PC-3 (cell line): ENCODE data around the gene MRPS34. TPM values are rescaled to one million over a fixed set of nuclear protein-coding genes. Genes with fewer than 3 reads are reported as not detected.

Source experiments
- ATAC-seq: fragments of 200-7000 bp; cut with Tn5 transposase; 2 replicates; pipeline ENCODE4 v1.9.1; 2020; ENCODE audit warnings: mild to moderate bottlenecking, moderate library complexity
- BruUV-seq: library from RNA; stranded (reverse); fragments of 400-500 nt; replicated peaks from 2 replicates; lab custom pipeline; 2021; lab: Mats Ljungman, UMichigan
- CTCF ChIA-PET: fragments of 300-600 bp; sonication (Branson Sonifier 250); formaldehyde crosslinking; loops from one replicate; lab custom pipeline; 2022; ENCODE audit warnings: antibody characterized with exemption; lab: Charles Lee
- POLR2A ChIA-PET: fragments of 300-600 bp; sonication (Branson Sonifier 250); formaldehyde crosslinking; loops from one replicate; lab custom pipeline; 2022; ENCODE audit warnings: antibody characterized with exemption; ENCODE audit not compliant: unreplicated experiment; lab: Charles Lee
- DNase-seq: peaks from one replicate; pipeline ENCODE4 v3.0.0-alpha.2; 2015
- H2AFZ ChIP-seq: fragments of 300-600 bp; sonication (generic); 2 replicates; pipeline ENCODE4 v1.6.0; 2016; ENCODE audit warnings: antibody characterized with exemption, low read length
- H3F3A ChIP-seq: fragments of 300-600 bp; sonication (generic); one replicate; pipeline ENCODE4 v1.6.0; 2017; ENCODE audit warnings: antibody characterized with exemption, low read length, control low read depth, mild to moderate bottlenecking; ENCODE audit not compliant: unreplicated experiment
- H3K27ac ChIP-seq: fragments of 300-600 bp; sonication (generic); 2 replicates; pipeline ENCODE4 v1.5.1; 2016; ENCODE audit warnings: mild to moderate bottlenecking, low read length
- H3K27me3 ChIP-seq: fragments of 300-600 bp; sonication (generic); 2 replicates; pipeline ENCODE4 v1.6.1; 2016; ENCODE audit warnings: low read length, mixed read lengths
- H3K36me3 ChIP-seq: fragments of 300-600 bp; sonication (generic); 2 replicates; pipeline ENCODE4 v1.6.1; 2016; ENCODE audit warnings: low read depth, mixed run types, low read length, mixed read lengths
- H3K4me1 ChIP-seq: fragments of 300-600 bp; sonication (generic); 2 replicates; pipeline ENCODE4 v1.5.1; 2016; ENCODE audit warnings: low read length; ENCODE audit not compliant: insufficient read depth
- H3K4me2 ChIP-seq: fragments of 300-600 bp; sonication (generic); 2 replicates; pipeline ENCODE4 v1.6.0; 2016; ENCODE audit warnings: low read length
- H3K4me3 ChIP-seq: fragments of 300-600 bp; sonication (generic); 2 replicates; pipeline ENCODE4 v1.5.1; 2016; ENCODE audit warnings: mild to moderate bottlenecking, low read length, mixed read lengths
- H3K79me2 ChIP-seq: fragments of 300-600 bp; sonication (generic); 2 replicates; pipeline ENCODE4 v1.6.1; 2017; ENCODE audit warnings: low read length, mixed read lengths
- H3K9ac ChIP-seq: fragments of 300-600 bp; sonication (generic); 2 replicates; pipeline ENCODE4 v1.6.0; 2016; ENCODE audit warnings: mild to moderate bottlenecking, low read length
- H3K9me2 ChIP-seq: fragments of 300-600 bp; sonication (generic); replicated peaks from 2 replicates; pipeline ENCODE4 v1.6.1; 2016; ENCODE audit warnings: mixed run types, low read length, mixed read lengths
- H3K9me3 ChIP-seq: fragments of 300-600 bp; sonication (generic); 2 replicates; pipeline ENCODE4 v1.6.1; 2016; ENCODE audit warnings: low read length, mixed read lengths
- H4K20me1 ChIP-seq: fragments of 300-600 bp; sonication (generic); 2 replicates; pipeline ENCODE4 v1.6.1; 2016; ENCODE audit warnings: low read length, mixed read lengths
- CTCF ChIP-seq: fragments of 300-600 bp; sonication (generic); conservative IDR thresholded peaks from 2 replicates; pipeline ENCODE4 v1.5.1; 2017; ENCODE audit warnings: antibody characterized with exemption, low read depth, mild to moderate bottlenecking, low read length
- EZH2 ChIP-seq: fragments of 300-600 bp; sonication (generic); IDR thresholded peaks from one replicate; pipeline ENCODE4 v1.6.1; 2017; ENCODE audit warnings: antibody characterized with exemption, mild to moderate bottlenecking, low read length; ENCODE audit not compliant: unreplicated experiment
- EZH2phosphoT487 ChIP-seq: fragments of 300-600 bp; sonication (generic); IDR thresholded peaks from 2 replicates; pipeline ENCODE4 v1.6.1; 2018; ENCODE audit warnings: mild to moderate bottlenecking, antibody characterized with exemption, low read length, borderline replicate concordance
- intact Hi-C: fragments of 100-400 bp; cut with micrococcal nuclease; formaldehyde crosslinking; loops from 2 replicates; pipeline ENCODE4 v1.9.0; 2023
- total RNA-seq: library from RNA; depleted of rRNA; stranded (reverse); fragments of >200 nt; gene quantifications from 2 replicates; pipeline ENCODE4 v1.2.3, GENCODE V29; 2014

The MRPS34 gene
- total RNA-seq, 1 experiment from 2014 or later: 248 TPM

DNA sequence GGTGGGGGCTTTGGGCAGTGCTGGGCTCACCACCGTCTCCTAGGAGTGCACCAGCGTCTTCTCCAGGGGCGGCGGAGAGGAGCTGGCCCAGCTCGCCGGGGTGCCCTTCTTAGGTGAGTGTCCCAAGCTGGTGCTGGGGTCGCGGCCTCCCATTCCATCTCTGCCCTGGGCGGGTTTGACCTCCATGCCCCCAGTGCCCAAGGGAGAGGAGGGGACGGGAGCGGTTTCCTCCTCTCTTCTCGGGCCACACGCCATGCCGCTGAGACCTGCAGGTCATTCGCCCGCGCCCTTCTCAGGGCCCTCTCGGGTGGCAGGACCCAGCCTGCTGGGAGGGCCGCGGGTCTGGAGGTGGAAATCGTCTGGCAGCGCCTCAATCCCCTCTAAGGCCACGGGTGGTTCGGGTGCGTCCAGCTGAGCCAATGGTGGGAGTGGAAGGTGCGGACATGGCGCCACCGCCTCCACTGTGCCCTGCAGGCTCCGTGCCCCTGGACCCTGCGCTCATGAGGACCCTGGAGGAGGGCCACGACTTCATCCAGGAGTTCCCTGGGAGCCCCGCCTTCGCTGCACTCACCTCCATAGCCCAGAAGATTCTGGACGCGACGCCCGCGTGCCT, 15.3 kb upstream of the MRPS34 start:
- H3K4me1 ChIP-seq: no peaks in the 10 kb centered on the region; the same call in 1 of the 2 replicates
- no peaks in the 10 kb centered on the region for H3K9me2 ChIP-seq
- no peak for DNase-seq
- no TSS peak for BruUV-seq
- POLR2A ChIA-PET: no interaction called here
- no peaks in the 10 kb centered on the region for H3K36me3 ChIP-seq
- H2AFZ ChIP-seq: no peak overlapping the region
- peaks cover 34% of the 10 kb centered on the region for H3K79me2 ChIP-seq
- CTCF ChIA-PET: no interaction called here
- no peak overlapping the region for H3K4me2 ChIP-seq
- no peak overlapping the region for H3K9ac ChIP-seq
- H3F3A ChIP-seq: no peaks in the 10 kb centered on the region
- no peak overlapping the region for H3K27ac ChIP-seq
- H4K20me1 ChIP-seq: no peaks in the 10 kb centered on the region
- intact Hi-C loops: no loop called here
- TF ChIP-seq CTCF: no peak
- TF ChIP-seq EZH2phosphoT487: no peak
- no peak for TF ChIP-seq EZH2
- H3K27me3 ChIP-seq: no peaks in the 10 kb centered on the region
- no peaks in the 10 kb centered on the region for H3K9me3 ChIP-seq
- no peak overlapping the region for H3K4me3 ChIP-seq
- ATAC-seq: no peak

GRCh38 chr16:1787322-1788094, 14.6 kb upstream of the MRPS34 start:
- Histone ChIP-seq H3K36me3 (no peaks in the 10 kb centered on the region), H3K9me3 (no peaks in the 10 kb centered on the region), H3K9me2 (no peaks in the 10 kb centered on the region), H3K79me2 (peaks cover 37% of the 10 kb centered on the region), H3K4me2 (no peak overlapping the region), H3K27ac (no peak overlapping the region), H3K4me3 (no peak overlapping the region), H4K20me1 (no peaks in the 10 kb centered on the region), H3F3A (no peaks in the 10 kb centered on the region), H2AFZ (no peak overlapping the region), H3K27me3 (no peaks in the 10 kb centered on the region), H3K4me1 (no peaks in the 10 kb centered on the region; the same call in 1 of the 2 replicates), H3K9ac (no peak overlapping the region)
- TF ChIP-seq EZH2 (no peak), CTCF (no peak), EZH2phosphoT487 (no peak)
- ChIA-PET CTCF (no interaction called here), POLR2A (no interaction called here)
- no peak for DNase-seq
- intact Hi-C loops: no loop called here
- no TSS peak for BruUV-seq
- no peak for ATAC-seq

DNA sequence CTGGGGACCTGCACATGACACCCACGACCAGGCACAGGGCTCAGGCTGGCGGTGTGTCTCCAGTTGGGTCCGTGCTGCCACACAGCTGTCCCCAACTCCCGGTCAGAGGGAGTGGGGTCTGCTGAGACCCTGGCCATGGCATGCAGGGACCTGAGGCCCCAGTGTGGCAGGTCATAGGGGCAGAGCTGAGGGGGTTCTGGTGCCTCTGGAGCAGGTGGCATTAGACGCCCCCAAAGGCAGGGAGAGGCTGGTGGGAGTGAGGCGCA, 14.1 kb upstream of the MRPS34 start:
- Histone ChIP-seq H3K27me3 (no peaks in the 10 kb centered on the region), H3F3A (no peaks in the 10 kb centered on the region), H2AFZ (no peak overlapping the region), H3K9me2 (no peaks in the 10 kb centered on the region), H3K36me3 (no peaks in the 10 kb centered on the region), H3K4me3 (no peak overlapping the region), H3K4me2 (no peak overlapping the region), H3K4me1 (no peaks in the 10 kb centered on the region; the same call in 1 of the 2 replicates), H3K9me3 (no peaks in the 10 kb centered on the region), H3K79me2 (peaks cover 37% of the 10 kb centered on the region), H3K9ac (no peak overlapping the region), H3K27ac (no peak overlapping the region), H4K20me1 (no peaks in the 10 kb centered on the region)
- TF ChIP-seq EZH2phosphoT487: no peak
- no peak for TF ChIP-seq EZH2
- no peak for TF ChIP-seq CTCF
- ChIA-PET POLR2A (no interaction called here), CTCF (no interaction called here)
- intact Hi-C loops: no loop called here
- no TSS peak for BruUV-seq
- no peak for DNase-seq
- ATAC-seq: no peak
